Ovary (tissue), 9 donors: ENCODE data around the gene DYRK1A. TPM values are rescaled to one million over a fixed set of nuclear protein-coding genes. Genes with fewer than 3 reads are reported as not detected.

Experiments
- DNase-seq, 5 donors: peaks; one replicate each; pipeline ENCODE4 v3.0.0-alpha.2; 2019 to 2020
- H3K27ac ChIP-seq, 2 donors: fragments of 200-600 bp; one replicate each; pipeline versions ENCODE4 v1.5.1 to v1.8.0; 2019 to 2022
- H3K27me3 ChIP-seq: fragments of 200-600 bp; one replicate; pipeline ENCODE4 v1.8.0; 2022
- H3K36me3 ChIP-seq: fragments of 200-600 bp; sonication (generic); one replicate; pipeline ENCODE4 v1.5.1; 2019
- H3K4me1 ChIP-seq: one replicate; pipeline ENCODE4 v1.8.1; 2013; ENCODE audit warnings: mild to moderate bottlenecking, moderate library complexity; ENCODE audit not compliant: insufficient read depth
- H3K4me3 ChIP-seq: fragments of 200-600 bp; sonication (generic); one replicate; pipeline ENCODE4 v1.5.1; 2017
- H3K9me3 ChIP-seq, 2 donors: fragments of 200-600 bp in 1 of 2; sonication (generic) in 1 of 2; one replicate each; pipeline versions ENCODE4 v1.5.1 to v1.8.1; 2013 to 2019; ENCODE audit warnings: mild to moderate bottlenecking in 1 of 2, moderate library complexity in 1 of 2
- EP300 ChIP-seq: sonication (generic); formaldehyde crosslinking; IDR thresholded peaks from one replicate; pipeline ENCODE4 v1.6.1; 2017; ENCODE audit warnings: antibody characterized with exemption
- POLR2A ChIP-seq: fragments of 450-650 bp; IDR thresholded peaks from one replicate; pipeline ENCODE4 v1.6.1; 2017; ENCODE audit warnings: antibody characterized with exemption, mild to moderate bottlenecking, moderate library complexity
- WGBS, 3 donors: extraction: QIAGEN DNeasy Blood & Tissue Kit in 1 of 3; methylation state at CpG; one replicate each; pipeline versions ENCODE4 v1.1.5 to v1.1.7; 2013 to 2017; 5-methylcytosine and 5-hydroxymethylcytosine counted together
- intact Hi-C, 4 donors: fragments of 100-400 bp; cut with DNase I; formaldehyde crosslinking; loops; one replicate each; pipeline versions ENCODE4 v1.11.0 to v1.15.1; 2022 to 2023
- polyA plus RNA-seq, 2 donors: library from polyadenylated mRNA; stranded (reverse); fragments of 200-250 nt in 1 of 2; fragments of 350-450 nt in 1 of 2; fragmentation: Illumina TruSeq in 1 of 2; extraction: RNeasy Lipid Tissue Mini Kit (QIAGEN cat#74804) in 1 of 2; gene quantifications; one replicate each; pipeline ENCODE4 v1.2.3, GENCODE V29; 2013 to 2014
- total RNA-seq, 7 donors: library from RNA; depleted of rRNA in 2 of 7; stranded (reverse); fragments of >200 nt in 2 of 7; fragmentation: NEBNext Ultra II Directional in 3 of 7; extraction: Animal tissue kit (Norgen Biotek cat#: 25700) in 3 of 7; gene quantifications; one replicate each; pipeline versions ENCODE4 v1.1.0 to v1.2.4, GENCODE V29; 2016 to 2023
- TF ChIP-seq, protein P1 (sequence below), 3 donors: fragments of 450-650 bp in 2 of 3; fragments of 200-600 bp in 1 of 3; IDR thresholded peaks; one replicate each; pipeline versions ENCODE4 v1.5.1 to v1.8.0; 2016 to 2022; ENCODE audit warnings: antibody characterized with exemption in 3 of 3, mild to moderate bottlenecking in 1 of 3
- donor health status: DM: no; HTN: no; CAD: no; lungs with moderate emphysema.
- donor health status: DM: no; HTN: no; CAD: no.
- donor health status: Bipolar disorder and iron deficiency.
- donor health status: DM: yes; HTN: yes; CAD: no.
- donor health status: DM: no; HTN: no; CAD: no.
- donor health status: DM: yes; HTN: yes; CAD: no.

DYRK1A gene
- total and polyA plus RNA-seq, 9 donors, result 30.9 to 89.0 (median 73.9) TPM

DNA sequence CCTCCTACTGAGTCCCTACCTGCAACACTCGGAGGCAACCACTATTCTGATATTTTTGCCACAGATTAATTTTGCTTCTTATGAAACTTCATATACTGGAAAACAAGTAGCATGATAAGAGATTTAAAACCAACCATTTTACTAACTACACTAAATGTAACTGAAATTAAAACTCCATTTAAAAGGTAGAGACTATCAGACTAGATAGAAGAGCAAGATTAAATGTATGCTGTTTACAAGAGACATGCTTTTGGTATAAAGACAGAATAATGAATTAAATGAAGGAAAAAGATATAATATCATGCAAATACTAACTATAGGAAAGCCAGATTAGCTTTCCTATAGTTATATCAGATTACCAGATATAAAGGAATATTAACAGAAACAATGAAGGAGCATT lies 175.9 kb downstream of the DYRK1A start:
- no peaks in the 10 kb centered on the region for H3K27me3 ChIP-seq
- WGBS, 3 donors, result 96 to 98% (median 96%) methylated on average over 1 of the region's 1 CpG
- no peaks in the 10 kb centered on the region for H3K36me3 ChIP-seq

DNA sequence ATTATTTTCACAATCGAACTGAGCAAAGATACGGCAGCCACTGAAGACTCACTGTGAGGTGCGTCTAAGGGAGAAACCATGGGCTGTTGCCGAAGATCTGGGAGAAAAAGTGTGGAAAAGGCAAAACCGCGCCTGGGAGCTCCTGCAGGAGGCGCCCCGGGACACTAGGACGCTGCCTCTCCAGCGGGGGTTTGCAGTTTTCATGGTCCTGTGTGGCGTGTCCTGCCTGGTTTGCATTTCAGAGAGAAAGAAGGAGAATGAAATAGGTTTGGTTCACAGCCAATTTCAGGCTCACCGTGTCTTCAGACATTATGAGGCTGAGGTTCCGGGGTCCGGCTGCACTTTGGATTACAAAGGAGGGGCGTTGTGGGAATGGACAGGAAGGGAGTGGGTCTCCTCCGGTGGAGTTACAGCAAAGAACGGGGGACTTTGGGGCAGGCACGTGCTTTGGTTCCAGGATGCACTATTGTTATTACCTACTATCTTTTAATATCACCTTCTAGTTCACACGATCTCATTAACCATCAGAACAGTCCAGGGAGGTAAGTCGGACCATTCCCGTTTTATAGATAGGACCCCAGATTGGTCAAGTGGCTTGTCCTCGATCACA lies 179.8 kb downstream of the DYRK1A start:
- no peaks in the 10 kb centered on the region for H3K27me3 ChIP-seq
- H3K4me1 ChIP-seq, result peaks cover 6% of the 10 kb centered on the region
- no peaks in the 10 kb centered on the region for H3K9me3 ChIP-seq
- no peak overlapping the region for H3K4me3 ChIP-seq
- DNase-seq, result no peak
- intact Hi-C loops, result no loop called here
- TF ChIP-seq POLR2A (no peak), EP300 (no peak)
- TF ChIP-seq, protein P1, sequence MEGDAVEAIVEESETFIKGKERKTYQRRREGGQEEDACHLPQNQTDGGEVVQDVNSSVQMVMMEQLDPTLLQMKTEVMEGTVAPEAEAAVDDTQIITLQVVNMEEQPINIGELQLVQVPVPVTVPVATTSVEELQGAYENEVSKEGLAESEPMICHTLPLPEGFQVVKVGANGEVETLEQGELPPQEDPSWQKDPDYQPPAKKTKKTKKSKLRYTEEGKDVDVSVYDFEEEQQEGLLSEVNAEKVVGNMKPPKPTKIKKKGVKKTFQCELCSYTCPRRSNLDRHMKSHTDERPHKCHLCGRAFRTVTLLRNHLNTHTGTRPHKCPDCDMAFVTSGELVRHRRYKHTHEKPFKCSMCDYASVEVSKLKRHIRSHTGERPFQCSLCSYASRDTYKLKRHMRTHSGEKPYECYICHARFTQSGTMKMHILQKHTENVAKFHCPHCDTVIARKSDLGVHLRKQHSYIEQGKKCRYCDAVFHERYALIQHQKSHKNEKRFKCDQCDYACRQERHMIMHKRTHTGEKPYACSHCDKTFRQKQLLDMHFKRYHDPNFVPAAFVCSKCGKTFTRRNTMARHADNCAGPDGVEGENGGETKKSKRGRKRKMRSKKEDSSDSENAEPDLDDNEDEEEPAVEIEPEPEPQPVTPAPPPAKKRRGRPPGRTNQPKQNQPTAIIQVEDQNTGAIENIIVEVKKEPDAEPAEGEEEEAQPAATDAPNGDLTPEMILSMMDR (IDR thresholded peaks at IDR 0.05), result no peak
- no peak overlapping the region for H3K27ac ChIP-seq
- 50 to 67% (median 51%) methylated on average over 22 of the region's 22 CpGs for WGBS, 3 donors
- H3K36me3 ChIP-seq, result no peaks in the 10 kb centered on the region

More for the DNA sequence above, 175.9 kb downstream of the DYRK1A start:
- no peaks in the 10 kb centered on the region for H3K4me1 ChIP-seq
- no peak overlapping the region for H3K27ac ChIP-seq
- TF ChIP-seq, protein P1 (IDR thresholded peaks at IDR 0.05), result no peak
- no peak overlapping the region for H3K4me3 ChIP-seq
- intact Hi-C loops, result no loop called here
- DNase-seq, result no peak
- H3K9me3 ChIP-seq, result no peaks in the 10 kb centered on the region

DNA sequence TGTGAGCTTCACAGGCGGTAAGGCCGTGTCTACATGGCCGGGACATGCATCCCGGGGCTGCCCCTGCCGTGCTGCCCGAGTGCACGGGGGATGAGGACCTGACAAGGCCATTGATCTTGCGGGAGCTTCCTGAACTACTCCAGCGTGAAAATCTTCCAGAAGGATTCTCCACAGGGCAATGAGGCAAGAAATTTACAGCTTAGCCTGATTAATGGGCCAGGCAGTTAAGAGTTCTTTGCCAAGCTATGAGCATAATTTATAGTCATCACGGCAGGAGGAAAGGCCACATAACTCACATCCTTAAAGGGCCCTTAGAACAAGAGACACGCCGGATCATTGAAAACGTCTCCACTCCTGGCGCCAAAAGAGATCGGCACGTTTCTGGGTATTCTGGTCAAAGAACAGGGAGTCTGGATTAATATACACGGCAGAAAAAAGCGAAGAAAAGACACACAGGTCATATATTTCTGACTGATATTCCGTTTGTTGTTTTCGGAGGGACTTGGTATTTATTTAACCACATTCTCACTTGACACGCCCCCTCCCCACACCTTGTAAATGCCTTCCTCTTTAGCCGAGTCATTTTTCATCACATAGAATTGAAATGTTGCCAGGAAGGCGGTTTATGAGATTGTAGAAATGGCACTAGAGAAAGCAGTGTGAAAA lies 180.5 kb downstream of the DYRK1A start:
- no peaks in the 10 kb centered on the region for H3K27me3 ChIP-seq
- TF ChIP-seq, protein P1 (IDR thresholded peaks at IDR 0.05), result no peak
- TF ChIP-seq POLR2A (no peak), EP300 (no peak)
- no peaks in the 10 kb centered on the region for H3K9me3 ChIP-seq
- DNase-seq, result no peak
- H3K4me1 ChIP-seq, result peaks cover 10% of the 10 kb centered on the region
- no peak overlapping the region for H3K27ac ChIP-seq
- H3K36me3 ChIP-seq, result no peaks in the 10 kb centered on the region
- H3K4me3 ChIP-seq, result no peak overlapping the region
- intact Hi-C loops, result no loop called here
- WGBS, 3 donors, result 45 to 62% (median 58%) methylated on average over 23 of the region's 23 CpGs

DNA sequence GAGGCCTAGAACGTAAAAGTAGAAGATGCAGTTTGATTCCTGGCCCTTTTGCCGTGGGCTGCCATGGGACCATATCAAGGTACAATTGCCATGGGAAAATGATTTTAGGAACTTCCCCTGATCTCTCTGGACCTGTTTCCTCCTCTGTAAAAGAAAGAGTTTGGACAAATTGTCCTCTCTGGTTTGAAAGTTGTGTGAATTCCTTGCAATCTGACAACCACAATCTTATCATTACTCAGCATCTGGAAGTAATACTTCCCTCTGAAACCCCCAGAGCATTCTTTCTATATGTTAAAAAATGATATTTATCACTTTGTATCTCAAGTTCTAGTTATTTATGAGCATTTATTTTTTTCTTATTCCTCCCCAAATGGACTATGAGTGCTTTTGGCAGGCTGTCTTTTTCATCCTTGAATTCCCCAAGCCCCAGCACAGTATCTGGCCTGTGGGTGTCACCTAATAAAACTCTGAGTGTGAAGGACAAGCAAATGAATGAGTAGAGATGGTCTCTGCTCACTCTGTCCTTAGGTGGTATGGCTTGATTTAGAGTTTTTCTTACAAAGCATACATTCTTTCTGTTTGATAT lies 181.1 kb downstream of the DYRK1A start:
- Histone ChIP-seq H3K36me3 (no peaks in the 10 kb centered on the region), H3K27ac (no peak overlapping the region), H3K4me3 (no peak overlapping the region), H3K4me1 (peaks cover 14% of the 10 kb centered on the region), H3K27me3 (no peaks in the 10 kb centered on the region), H3K9me3 (no peaks in the 10 kb centered on the region)
- TF ChIP-seq, protein P1 (IDR thresholded peaks at IDR 0.05), result no peak
- TF ChIP-seq EP300, result no peak
- no peak for TF ChIP-seq POLR2A
- intact Hi-C loops, result no loop called here
- WGBS, 3 donors, result 79 to 87% (median 81%) methylated on average over 2 of the region's 2 CpGs
- DNase-seq, result no peak
